NCI-H510A (cell line): Measurements from ENCODE around the gene GPR55.

Experiments used
- DNase-seq: peaks from one replicate; lab custom pipeline; 2025; lab: John Stamatoyannopoulos, UW

GPR55 gene

DNA sequence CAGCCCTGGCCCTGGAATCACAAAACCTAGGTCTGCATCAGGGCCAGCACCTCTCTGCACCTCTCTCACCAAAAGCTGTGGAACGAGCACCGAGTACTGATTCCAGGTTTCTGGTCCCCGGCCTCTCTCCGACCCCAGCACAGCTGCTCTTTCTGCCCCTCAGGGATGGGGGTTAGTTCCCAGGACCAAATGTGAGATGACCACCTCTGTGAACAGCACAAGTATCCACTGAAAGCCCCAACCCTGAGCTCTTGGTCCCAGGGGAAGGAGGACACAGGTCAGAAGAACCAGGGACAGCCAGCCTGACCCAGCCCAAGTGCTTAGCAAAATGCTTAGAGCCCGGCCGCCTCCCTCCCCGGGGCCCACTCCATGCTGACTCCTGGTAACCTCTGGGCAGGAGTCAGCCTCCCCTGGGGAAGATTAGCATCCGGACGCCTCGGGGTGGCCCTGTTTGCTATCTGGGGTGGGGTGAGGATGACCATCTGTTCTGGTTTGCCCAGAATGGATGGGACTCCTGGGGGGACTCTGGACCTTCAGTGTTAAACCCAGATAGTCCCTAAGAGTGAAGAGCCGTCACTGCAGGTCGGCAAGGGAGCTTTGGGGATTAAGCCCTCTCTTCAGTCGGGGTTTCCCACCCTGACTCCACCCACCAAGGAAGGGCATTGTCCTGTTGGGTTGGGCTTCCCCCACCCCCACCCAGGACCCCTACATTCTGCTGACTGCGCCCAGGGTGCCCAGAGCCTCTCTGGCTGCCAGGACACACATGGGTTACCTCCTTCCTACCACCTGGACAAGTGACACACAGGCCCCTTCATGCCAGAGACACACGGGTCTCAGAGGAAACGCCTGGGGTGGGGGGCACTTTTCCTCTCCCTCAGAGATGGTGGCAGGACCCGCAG lies 9.4 kb upstream of the GPR55 start:
- DNase-seq = no peak

GRCh38 chr2:230933521-230934180 lies 8.6 kb upstream of the GPR55 start:
- no peak for DNase-seq

DNA sequence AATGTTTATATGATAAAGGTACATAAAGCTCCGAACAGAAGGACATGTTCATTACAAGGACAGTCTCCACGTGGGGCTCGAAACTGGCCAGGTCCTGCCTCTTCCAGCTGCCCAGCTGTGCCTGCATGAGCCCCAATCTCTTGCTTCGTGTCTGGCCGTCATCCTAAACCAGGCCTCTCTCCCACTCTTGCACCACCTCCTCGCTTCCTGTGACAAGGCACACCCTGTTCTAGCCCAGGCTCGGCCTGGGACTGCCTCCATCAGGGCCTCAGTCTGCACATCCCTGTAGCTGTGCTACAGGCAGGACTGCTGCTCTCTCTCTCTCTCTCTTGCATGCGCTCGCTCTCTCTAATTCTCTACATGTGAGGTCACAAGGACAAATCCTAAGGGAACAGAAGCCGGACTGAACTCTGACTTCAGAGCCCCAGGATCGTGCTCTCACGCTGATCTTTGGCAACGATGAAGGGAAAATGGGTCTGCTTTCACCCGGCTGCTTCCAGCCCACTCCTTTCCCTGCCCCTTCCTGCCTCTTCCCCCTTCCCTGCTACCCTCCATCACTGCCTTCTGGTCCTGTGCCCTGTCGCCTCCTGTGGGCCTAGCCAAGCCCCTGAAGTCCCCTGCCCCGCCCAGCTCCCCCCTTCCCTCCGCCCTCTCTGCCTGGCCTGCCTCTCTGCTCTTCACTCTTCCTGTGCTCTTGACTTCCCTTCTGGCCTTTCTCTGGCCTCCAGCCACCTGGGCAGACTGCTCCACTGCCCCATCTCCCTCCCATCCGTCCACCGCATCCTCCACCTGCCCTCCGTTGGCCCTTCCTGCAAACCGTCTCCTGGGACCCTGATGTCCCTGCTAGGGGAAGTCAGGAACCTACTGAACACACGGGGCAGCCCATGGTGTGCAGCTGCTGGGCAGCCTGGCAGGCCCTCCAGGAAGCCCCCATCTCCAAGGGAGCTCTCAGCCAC lies 7.8 kb upstream of the GPR55 start:
- no peak for DNase-seq

GRCh38 chr2:230931556-230932231 lies 6.7 kb upstream of the GPR55 start:
- DNase-seq = no peak

GRCh38 chr2:230930928-230931555 lies 6.0 kb upstream of the GPR55 start:
- DNase-seq = no peak

GRCh38 chr2:230930149-230930780 lies 5.2 kb upstream of the GPR55 start:
- no peak for DNase-seq

GRCh38 chr2:230929381-230930148 lies 4.5 kb upstream of the GPR55 start:
- no peak for DNase-seq

DNA sequence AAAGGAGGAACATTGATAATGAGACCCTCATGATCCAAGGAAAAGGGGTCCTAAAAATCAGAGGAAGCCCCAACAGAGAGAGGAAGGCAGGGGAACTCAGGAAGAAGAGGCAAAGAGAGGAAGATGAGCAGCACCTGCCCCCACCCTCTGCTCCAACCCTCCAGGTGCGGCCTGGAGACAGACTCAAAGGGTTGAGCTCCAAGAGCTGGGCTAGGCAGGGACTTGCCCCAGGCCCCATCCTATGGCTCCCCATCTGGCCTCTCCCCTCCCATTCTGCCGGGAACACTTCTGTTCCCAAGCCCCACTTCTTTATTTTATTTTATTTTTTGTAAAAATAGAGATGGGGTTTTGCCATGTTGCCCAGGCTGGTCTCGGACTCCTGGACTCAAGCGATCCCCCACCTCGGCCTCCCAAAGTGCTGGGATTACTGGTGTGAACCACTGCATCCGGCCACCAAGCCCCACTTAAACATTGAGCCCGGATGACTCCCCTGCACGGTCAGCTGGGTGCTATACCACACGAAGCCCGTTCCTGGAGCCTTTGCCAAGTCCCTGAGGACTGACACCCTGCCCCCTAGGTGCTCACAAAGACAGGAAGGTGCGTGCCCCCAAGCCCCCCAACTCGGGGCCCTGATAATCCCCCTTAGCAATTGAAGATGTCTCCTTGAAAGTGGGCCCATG lies 3.8 kb upstream of the GPR55 start:
- DNase-seq = no peak

DNA sequence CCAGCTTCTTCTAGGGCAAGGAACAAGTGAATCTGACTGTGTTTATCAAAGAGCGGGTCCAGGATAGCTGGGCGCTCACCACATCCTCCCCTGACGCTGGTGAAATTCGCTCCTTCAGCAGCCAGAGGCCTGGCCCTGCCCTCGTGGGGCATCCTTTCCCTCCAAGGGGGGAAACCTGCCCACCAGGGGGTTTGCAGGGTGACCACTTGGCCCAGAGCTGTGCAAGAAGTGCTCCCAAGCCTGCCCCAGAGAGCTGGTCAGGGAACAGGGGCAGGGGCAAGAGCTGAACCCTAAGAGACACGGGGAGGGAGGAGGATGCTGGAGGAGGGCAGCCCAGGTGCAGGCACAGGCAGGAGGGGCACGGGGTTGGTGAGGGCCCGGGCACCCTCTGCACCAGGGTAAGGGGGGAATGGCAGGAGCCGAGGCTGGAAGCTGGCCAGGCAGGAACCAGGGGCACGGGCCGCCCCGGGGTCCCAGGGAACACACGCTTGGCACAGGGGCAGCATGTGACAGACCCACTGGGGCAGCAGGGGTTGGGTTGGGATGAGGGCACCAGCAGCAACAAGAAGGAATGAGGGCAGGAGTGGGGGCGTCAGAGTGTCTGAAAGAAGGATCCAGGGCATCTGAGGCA lies 2.8 kb upstream of the GPR55 start:
- DNase-seq = no peak

DNA sequence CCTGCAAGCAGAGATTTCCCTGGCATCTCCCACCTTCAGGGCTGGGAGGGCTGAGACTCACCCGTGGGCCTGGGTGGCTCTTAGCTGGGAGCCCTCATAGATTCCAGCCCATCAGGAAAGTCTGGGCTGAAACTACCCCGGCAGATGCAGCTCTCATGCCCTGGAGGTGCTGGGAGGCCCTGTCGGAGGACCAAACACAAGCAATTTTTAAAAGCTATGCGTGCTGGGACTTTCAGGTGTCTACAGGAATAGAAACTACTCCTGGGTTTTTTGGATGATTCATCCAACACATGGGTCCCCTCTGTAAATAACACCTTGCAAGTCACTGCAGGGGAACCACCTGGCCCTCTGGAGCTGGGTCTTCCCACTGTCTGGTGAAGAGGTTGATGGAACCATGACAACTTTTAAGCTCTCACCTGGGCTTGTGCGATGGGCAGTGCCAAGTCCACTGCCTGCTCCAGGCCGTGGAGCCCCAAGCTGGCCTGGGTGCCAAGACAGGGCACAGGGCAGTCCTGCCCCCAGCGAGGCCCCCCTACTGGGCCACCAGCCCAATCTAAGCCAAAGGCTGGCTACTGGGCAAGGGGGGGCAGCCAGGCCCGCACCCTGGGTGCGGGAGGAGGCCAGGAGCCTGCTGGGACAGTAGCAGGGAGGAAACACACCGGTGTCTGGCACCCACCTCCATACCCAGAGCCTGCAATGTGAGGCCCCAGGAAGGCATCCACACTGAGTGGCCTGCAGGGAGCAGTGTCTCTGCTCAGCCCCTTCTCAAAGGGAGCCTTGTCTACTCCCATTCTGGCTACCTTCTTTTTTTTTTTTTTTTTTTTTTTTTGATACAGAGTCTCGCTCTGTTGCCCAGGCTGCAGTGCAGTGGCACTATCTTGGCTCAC lies 1.1 kb upstream of the GPR55 start:
- DNase-seq = no peak

DNA sequence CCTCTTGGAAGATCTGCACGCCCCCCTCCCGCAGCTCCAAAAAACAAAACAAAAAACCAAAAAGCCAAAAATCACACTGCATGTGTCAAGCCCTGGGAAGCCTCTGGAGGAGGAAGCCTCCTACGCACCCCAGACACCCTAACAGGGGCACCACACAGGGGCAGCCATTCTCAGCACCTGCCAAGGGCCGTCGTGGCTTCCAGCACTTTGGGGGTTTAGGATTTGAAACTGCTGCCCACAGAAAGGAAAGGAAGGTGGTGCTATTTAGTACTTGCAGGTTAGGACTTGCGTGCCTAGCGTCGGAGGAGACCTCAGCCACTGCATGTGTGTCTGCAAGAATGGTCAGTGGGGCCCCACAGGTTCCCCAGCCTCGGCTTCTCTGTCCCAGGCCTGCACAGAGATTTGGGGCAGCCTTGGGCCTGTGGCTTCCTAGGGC lies 419 bp upstream of the GPR55 start:
- no peak for DNase-seq

- no peak for DNase-seq
Observed at GRCh38 chr2:230924092-230924469, 961 bp downstream of the GPR55 start.

- DNase-seq = no peak
Observed at GRCh38 chr2:230922951-230923717, 1.9 kb downstream of the GPR55 start.

- DNase-seq = no peak
Observed at GRCh38 chr2:230921806-230922595, 3.0 kb downstream of the GPR55 start.

DNA sequence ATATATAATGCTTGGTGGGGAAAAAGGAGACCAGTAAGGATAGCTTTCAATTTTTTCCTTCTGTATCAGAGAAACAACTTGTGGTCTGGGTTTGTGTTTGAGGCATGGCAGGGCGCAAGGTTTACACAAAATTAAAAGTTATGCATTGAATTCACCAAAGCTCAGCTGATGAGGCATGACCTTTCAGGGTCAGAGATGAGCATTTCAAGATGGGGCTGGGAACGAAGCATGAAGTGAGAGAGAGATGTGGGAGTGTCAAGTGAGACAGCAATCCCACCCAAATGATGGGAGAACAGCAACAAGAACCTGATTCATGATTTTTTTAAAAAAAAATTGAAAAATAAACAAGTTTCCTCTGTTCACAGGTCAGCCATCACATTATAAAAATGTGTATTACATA lies 4.9 kb downstream of the GPR55 start:
- DNase-seq = no peak

DNA sequence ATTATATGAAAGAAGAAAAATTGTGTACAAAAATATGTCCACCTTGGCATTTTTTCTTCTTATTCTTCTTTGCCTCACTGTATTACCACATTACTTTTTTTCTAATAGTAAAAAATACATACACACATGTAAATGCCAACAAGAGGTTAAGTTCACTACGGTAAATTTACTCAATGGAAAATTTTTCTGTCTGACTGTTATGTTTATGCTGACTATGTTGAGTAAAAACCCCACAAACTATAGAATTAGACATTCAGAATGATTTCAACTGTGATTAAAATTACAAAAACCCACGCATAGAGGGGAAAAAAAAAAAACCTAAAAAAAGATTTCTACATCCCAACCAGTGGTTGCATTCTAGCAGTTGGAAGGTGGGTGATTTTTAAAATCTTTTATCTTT lies 5.4 kb downstream of the GPR55 start:
- no peak for DNase-seq
